Fibroblast of the conjunctiva (primary cell): ENCODE results near the gene CIITA.
"Not testable (repeated sequence)": the region's sequence is repeated elsewhere in the genome, so short reads cannot be mapped to it uniquely, and the experiment has no call there.

Experiments used
- DNase-seq: peaks from one replicate; pipeline ENCODE4 v3.0.0-alpha.2; 2010; ENCODE audit warnings: low read depth

Gene CIITA

GRCh38 chr16:10937068-10937859, 60.3 kb downstream of the CIITA start:
- no peak for DNase-seq

- DNase-seq = no peak
These were observed 61.3 kb downstream of the CIITA start for GRCh38 chr16:10938321-10938720.

- DNase-seq = no peak
These were observed 62.0 kb downstream of the CIITA start for GRCh38 chr16:10938796-10939648.

- no peak for DNase-seq
These were observed 62.7 kb downstream of the CIITA start for GRCh38 chr16:10939649-10940234.

GRCh38 chr16:10940501-10941079, 63.6 kb downstream of the CIITA start:
- no peak for DNase-seq

- DNase-seq = no peak
These were observed 64.3 kb downstream of the CIITA start for GRCh38 chr16:10941127-10941933.

GRCh38 chr16:10941935-10942351, 64.9 kb downstream of the CIITA start:
- DNase-seq = not testable (repeated sequence)

GRCh38 chr16:10942352-10943063, 65.5 kb downstream of the CIITA start, which contains the start of gene DEXI:
TSS of gene DEXI (minus strand) at chr16:10942468. CDS start at chr16:10942005, 463 bp downstream.
- DNase-seq = peak; percentile 79

GRCh38 chr16:10943064-10943353, 66.0 kb downstream of the CIITA start:
- DNase-seq = no peak

GRCh38 chr16:10944249-10945064, 67.5 kb downstream of the CIITA start, which contains the start of gene CLEC16A:
TSS of gene CLEC16A (plus strand) at chr16:10944564. CDS start at chr16:10944718, 154 bp downstream.
- peak; percentile 91 for DNase-seq

GRCh38 chr16:10945065-10945787, 68.2 kb downstream of the CIITA start:
- DNase-seq = no peak

GRCh38 chr16:10946308-10946707, 69.3 kb downstream of the CIITA start:
- DNase-seq = no peak

GRCh38 chr16:10947211-10947787, 70.3 kb downstream of the CIITA start:
- no peak for DNase-seq

GRCh38 chr16:10949424-10949970, 72.5 kb downstream of the CIITA start:
- DNase-seq = no peak

- no peak for DNase-seq
These were observed 73.4 kb downstream of the CIITA start for GRCh38 chr16:10950393-10950792.

GRCh38 chr16:10951026-10951425, 74.0 kb downstream of the CIITA start:
- DNase-seq = peak; percentile 16

- DNase-seq = no peak
These were observed 77.9 kb downstream of the CIITA start for GRCh38 chr16:10954903-10955302.

- DNase-seq = no peak
These were observed 80.9 kb downstream of the CIITA start for GRCh38 chr16:10957771-10958482.
